GM19240 (cell line): ENCODE measurements around the gene CALR3.
"Not testable (repeated sequence)": the region's sequence is repeated elsewhere in the genome, so short reads cannot be mapped to it uniquely, and the experiment has no call there.

Experiments
- DNase-seq: peaks from one replicate; pipeline ENCODE4 v3.0.0; 2011; ENCODE audit warnings: low spot score; ENCODE audit not compliant: insufficient read length

Gene CALR3

GRCh38 chr19:16495982-16496612 is at the start of gene CALR3, which contains the start of gene C19orf44:
TSS of gene CALR3 (minus strand) at chr19:16496167. CDS start at chr19:16496129, 38 bp downstream.
TSS of gene C19orf44 (plus strand) at chr19:16496394. CDS start at chr19:16500793, 4,399 bp downstream.
- peak; percentile 94 for DNase-seq

GRCh38 chr19:16544473-16545231 is 48.7 kb upstream of the CALR3 start:
- DNase-seq = no peak

- not testable (repeated sequence) for DNase-seq
Measured at GRCh38 chr19:16543734-16544133, 47.8 kb upstream of the CALR3 start.

- DNase-seq = no peak
Measured at GRCh38 chr19:16542910-16543472, 47.0 kb upstream of the CALR3 start.

GRCh38 chr19:16542045-16542909 is 46.3 kb upstream of the CALR3 start, which contains the start of gene CHERP:
TSS of gene CHERP (minus strand) at chr19:16542437. CDS start at chr19:16542378, 59 bp downstream.
- DNase-seq = peak; percentile 93

GRCh38 chr19:16541526-16542044 is 45.6 kb upstream of the CALR3 start:
- DNase-seq = no peak

GRCh38 chr19:16540948-16541347 is 45.0 kb upstream of the CALR3 start:
- DNase-seq = no peak

GRCh38 chr19:16537111-16537510 is 41.1 kb upstream of the CALR3 start:
- no peak for DNase-seq

GRCh38 chr19:16536130-16536529 is 40.2 kb upstream of the CALR3 start:
- no peak for DNase-seq

GRCh38 chr19:16535381-16535780 is 39.4 kb upstream of the CALR3 start:
- no peak for DNase-seq

GRCh38 chr19:16532440-16533234 is 36.7 kb upstream of the CALR3 start:
- DNase-seq = no peak

- DNase-seq = no peak
Measured at GRCh38 chr19:16531380-16531669, 35.4 kb upstream of the CALR3 start.

GRCh38 chr19:16530540-16531379 is 34.8 kb upstream of the CALR3 start:
- DNase-seq = no peak

- no peak for DNase-seq
Measured at GRCh38 chr19:16529466-16530144, 33.6 kb upstream of the CALR3 start.

- no peak for DNase-seq
Measured at GRCh38 chr19:16527971-16528521, 32.1 kb upstream of the CALR3 start.

- no peak for DNase-seq
Measured at GRCh38 chr19:16527334-16527935, 31.5 kb upstream of the CALR3 start.

GRCh38 chr19:16525751-16526481 is 29.9 kb upstream of the CALR3 start:
- no peak for DNase-seq
